Astrocyte (in vitro differentiated cells and primary cell): ENCODE results near the gene UGT2B17. TPM values are rescaled to one million over a fixed set of nuclear protein-coding genes. Genes with fewer than 3 reads are reported as not detected.
"Not testable (repeated sequence)": the region's sequence is repeated elsewhere in the genome, so short reads cannot be mapped to it uniquely, and the experiment has no call there.

Experiments used
- DNase-seq: peaks from one replicate; pipeline ENCODE4 v3.0.0-alpha.2; 2010; ENCODE audit warnings: low read depth
- FAIRE-seq: peaks from 2 replicates; lab custom pipeline; 2011; peaks lifted over from hg19 to GRCh38; lab: Jason Lieb, UNC
- H2AFZ ChIP-seq: 2 replicates; pipeline ENCODE4 v1.6.0; 2012; ENCODE audit warnings: low read depth, low read length, inconsistent platforms
- H3K27ac ChIP-seq: 2 replicates; pipeline ENCODE4 v1.5.1; 2011; ENCODE audit warnings: low read depth, low read length, inconsistent platforms
- H3K27me3 ChIP-seq: 2 replicates; pipeline ENCODE4 v1.6.0; 2011; ENCODE audit warnings: low read length, inconsistent platforms; ENCODE audit not compliant: insufficient read depth
- H3K36me3 ChIP-seq: 2 replicates; pipeline ENCODE4 v1.5.1; 2011; ENCODE audit warnings: low read length, inconsistent platforms; ENCODE audit not compliant: insufficient read depth
- H3K4me1 ChIP-seq: 2 replicates; pipeline ENCODE4 v1.5.1; 2011; ENCODE audit warnings: low read length, inconsistent platforms; ENCODE audit not compliant: insufficient read depth
- H3K4me2 ChIP-seq: 2 replicates; pipeline ENCODE4 v1.6.0; 2012; ENCODE audit warnings: low read length, inconsistent platforms
- H3K4me3 ChIP-seq: 2 replicates; pipeline ENCODE4 v1.5.1; 2011; ENCODE audit warnings: low read depth, mild to moderate bottlenecking, low read length, inconsistent platforms; ENCODE audit not compliant: insufficient read depth
- H3K79me2 ChIP-seq: 2 replicates; pipeline ENCODE4 v1.6.0; 2012; ENCODE audit warnings: mild to moderate bottlenecking, low read length, inconsistent platforms; ENCODE audit not compliant: insufficient read depth
- H3K9ac ChIP-seq: 2 replicates; pipeline ENCODE4 v1.6.0; 2012; ENCODE audit warnings: mild to moderate bottlenecking, low read length, inconsistent platforms
- H3K9me3 ChIP-seq: 2 replicates; pipeline ENCODE4 v1.5.1; 2012; ENCODE audit warnings: low read depth, mild to moderate bottlenecking, low read length, inconsistent platforms; ENCODE audit not compliant: insufficient read depth
- H4K20me1 ChIP-seq: 2 replicates; pipeline ENCODE4 v1.6.0; 2012; ENCODE audit warnings: low read length, inconsistent platforms; ENCODE audit not compliant: insufficient read depth
- H3K27ac Mint-ChIP-seq: one replicate; pipeline ENCODE4 v1.8.0; 2021; ENCODE audit warnings: mild to moderate bottlenecking, mixed read lengths; ENCODE audit not compliant: unreplicated experiment
- H3K27me3 Mint-ChIP-seq: one replicate; pipeline ENCODE4 v1.8.0; 2021; ENCODE audit warnings: low read depth, mixed read lengths; ENCODE audit not compliant: unreplicated experiment
- H3K36me3 Mint-ChIP-seq: one replicate; pipeline ENCODE4 v1.8.0; 2021; ENCODE audit warnings: low read depth, mixed read lengths; ENCODE audit not compliant: unreplicated experiment
- H3K4me1 Mint-ChIP-seq: one replicate; pipeline ENCODE4 v1.8.0; 2021; ENCODE audit warnings: low read depth, mixed read lengths; ENCODE audit not compliant: unreplicated experiment
- H3K4me3 Mint-ChIP-seq: one replicate; pipeline ENCODE4 v1.8.0; 2021; ENCODE audit warnings: mild to moderate bottlenecking, moderate library complexity, mixed read lengths; ENCODE audit not compliant: unreplicated experiment
- H3K9me3 Mint-ChIP-seq: one replicate; pipeline ENCODE4 v1.8.0; 2021; ENCODE audit warnings: mild to moderate bottlenecking, mixed read lengths; ENCODE audit not compliant: unreplicated experiment
- EZH2 ChIP-seq: IDR thresholded peaks from 2 replicates; pipeline ENCODE4 v1.6.1; 2012; ENCODE audit warnings: mild to moderate bottlenecking, low read length, inconsistent platforms; ENCODE audit not compliant: insufficient read depth
- total RNA-seq: library from RNA; stranded (reverse); gene quantifications from 2 replicates; pipeline ENCODE4 v1.2.1, GENCODE V29; 2021
- TF ChIP-seq, protein P1 (sequence below): IDR thresholded peaks from 2 replicates; pipeline ENCODE4 v1.5.1; 2011; ENCODE audit warnings: low read depth, mild to moderate bottlenecking, inconsistent platforms, low read length, moderate library complexity; ENCODE audit not compliant: insufficient read depth

The UGT2B17 gene
- total RNA-seq, 1 donor from 2014 or later, result not detected

DNA sequence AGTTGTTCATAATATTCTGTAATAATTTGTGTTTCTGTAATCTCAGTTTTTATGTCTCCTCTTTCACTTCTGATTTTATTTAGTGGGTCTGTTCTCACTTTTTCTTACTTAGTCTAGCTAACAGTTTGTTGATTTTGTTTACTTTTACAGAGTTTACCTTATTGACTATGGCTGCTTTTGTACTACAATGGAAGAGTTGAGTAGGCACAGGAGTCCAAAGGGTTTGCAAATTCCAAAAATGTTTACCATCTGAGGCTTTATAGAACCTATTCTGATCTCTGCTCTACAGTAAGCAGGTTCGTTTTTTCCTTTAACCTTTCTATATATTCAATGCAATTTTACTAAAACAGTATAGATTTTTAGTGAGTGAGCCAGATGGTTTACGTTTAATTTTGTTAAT lies 55.1 kb downstream of the UGT2B17 start:
- Histone ChIP-seq H3K36me3 (no peaks in the 10 kb centered on the region), H3K9me3 (no peaks in the 10 kb centered on the region), H2AFZ (no peak overlapping the region), H3K4me3 (no peak overlapping the region), H3K27me3 (no peaks in the 10 kb centered on the region), H3K4me2 (no peak overlapping the region), H3K27ac (no peak overlapping the region), H4K20me1 (no peaks in the 10 kb centered on the region), H3K4me1 (no peaks in the 10 kb centered on the region), H3K79me2 (no peaks in the 10 kb centered on the region), H3K9ac (no peak overlapping the region)
- no peak for DNase-seq
- TF ChIP-seq, protein P1, sequence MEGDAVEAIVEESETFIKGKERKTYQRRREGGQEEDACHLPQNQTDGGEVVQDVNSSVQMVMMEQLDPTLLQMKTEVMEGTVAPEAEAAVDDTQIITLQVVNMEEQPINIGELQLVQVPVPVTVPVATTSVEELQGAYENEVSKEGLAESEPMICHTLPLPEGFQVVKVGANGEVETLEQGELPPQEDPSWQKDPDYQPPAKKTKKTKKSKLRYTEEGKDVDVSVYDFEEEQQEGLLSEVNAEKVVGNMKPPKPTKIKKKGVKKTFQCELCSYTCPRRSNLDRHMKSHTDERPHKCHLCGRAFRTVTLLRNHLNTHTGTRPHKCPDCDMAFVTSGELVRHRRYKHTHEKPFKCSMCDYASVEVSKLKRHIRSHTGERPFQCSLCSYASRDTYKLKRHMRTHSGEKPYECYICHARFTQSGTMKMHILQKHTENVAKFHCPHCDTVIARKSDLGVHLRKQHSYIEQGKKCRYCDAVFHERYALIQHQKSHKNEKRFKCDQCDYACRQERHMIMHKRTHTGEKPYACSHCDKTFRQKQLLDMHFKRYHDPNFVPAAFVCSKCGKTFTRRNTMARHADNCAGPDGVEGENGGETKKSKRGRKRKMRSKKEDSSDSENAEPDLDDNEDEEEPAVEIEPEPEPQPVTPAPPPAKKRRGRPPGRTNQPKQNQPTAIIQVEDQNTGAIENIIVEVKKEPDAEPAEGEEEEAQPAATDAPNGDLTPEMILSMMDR, result no peak
- TF ChIP-seq EZH2, result no peak
- no peaks in the 10 kb centered on the region for H3K4me1 Mint-ChIP-seq
- no peak overlapping the region for H3K4me3 Mint-ChIP-seq
- FAIRE-seq, result no peak
- peaks cover 1% of the 10 kb centered on the region for H3K9me3 Mint-ChIP-seq
- no peaks in the 10 kb centered on the region for H3K27me3 Mint-ChIP-seq
- no peaks in the 10 kb centered on the region for H3K36me3 Mint-ChIP-seq
- H3K27ac Mint-ChIP-seq, result no peak overlapping the region

GRCh38 chr4:68518889-68519288 lies 57.2 kb downstream of the UGT2B17 start:
- no peak for FAIRE-seq
- Mint-ChIP-seq H3K4me3 (no peak overlapping the region), H3K4me1 (no peaks in the 10 kb centered on the region), H3K9me3 (peaks cover 1% of the 10 kb centered on the region), H3K27me3 (no peaks in the 10 kb centered on the region), H3K36me3 (no peaks in the 10 kb centered on the region), H3K27ac (no peak overlapping the region)
- TF ChIP-seq, protein P1, result no peak
- TF ChIP-seq EZH2, result no peak
- H3K4me3 ChIP-seq, result no peak overlapping the region
- no peaks in the 10 kb centered on the region for H3K79me2 ChIP-seq
- no peaks in the 10 kb centered on the region for H3K27me3 ChIP-seq
- no peaks in the 10 kb centered on the region for H3K36me3 ChIP-seq
- H3K4me1 ChIP-seq, result no peaks in the 10 kb centered on the region
- H4K20me1 ChIP-seq, result no peaks in the 10 kb centered on the region
- no peak overlapping the region for H3K9ac ChIP-seq
- H3K4me2 ChIP-seq, result no peak overlapping the region
- H3K9me3 ChIP-seq, result no peaks in the 10 kb centered on the region
- no peak for DNase-seq
- H3K27ac ChIP-seq, result no peak overlapping the region
- no peak overlapping the region for H2AFZ ChIP-seq

GRCh38 chr4:68505452-68505851 lies 70.7 kb downstream of the UGT2B17 start:
- not testable (repeated sequence) for H3K4me1 Mint-ChIP-seq, H4K20me1 ChIP-seq, H3K9me3 ChIP-seq, H3K79me2 ChIP-seq, H3K36me3 Mint-ChIP-seq, H3K4me3 ChIP-seq, H2AFZ ChIP-seq, DNase-seq, H3K4me3 Mint-ChIP-seq, H3K27ac ChIP-seq, H3K36me3 ChIP-seq, H3K4me2 ChIP-seq, H3K27me3 ChIP-seq, H3K9ac ChIP-seq, H3K9me3 Mint-ChIP-seq, H3K27me3 Mint-ChIP-seq, FAIRE-seq, H3K27ac Mint-ChIP-seq, H3K4me1 ChIP-seq

GRCh38 chr4:68504836-68505235 lies 71.3 kb downstream of the UGT2B17 start:
- not testable (repeated sequence) for H3K4me3 ChIP-seq, H3K27me3 ChIP-seq, H3K27ac ChIP-seq, H3K4me1 ChIP-seq, FAIRE-seq, H3K27ac Mint-ChIP-seq, H3K36me3 ChIP-seq, H3K79me2 ChIP-seq, H3K27me3 Mint-ChIP-seq, H3K9ac ChIP-seq, H3K4me1 Mint-ChIP-seq, H3K4me2 ChIP-seq, H3K4me3 Mint-ChIP-seq, H3K9me3 ChIP-seq, DNase-seq, H3K9me3 Mint-ChIP-seq, H3K36me3 Mint-ChIP-seq, H2AFZ ChIP-seq, H4K20me1 ChIP-seq

DNA sequence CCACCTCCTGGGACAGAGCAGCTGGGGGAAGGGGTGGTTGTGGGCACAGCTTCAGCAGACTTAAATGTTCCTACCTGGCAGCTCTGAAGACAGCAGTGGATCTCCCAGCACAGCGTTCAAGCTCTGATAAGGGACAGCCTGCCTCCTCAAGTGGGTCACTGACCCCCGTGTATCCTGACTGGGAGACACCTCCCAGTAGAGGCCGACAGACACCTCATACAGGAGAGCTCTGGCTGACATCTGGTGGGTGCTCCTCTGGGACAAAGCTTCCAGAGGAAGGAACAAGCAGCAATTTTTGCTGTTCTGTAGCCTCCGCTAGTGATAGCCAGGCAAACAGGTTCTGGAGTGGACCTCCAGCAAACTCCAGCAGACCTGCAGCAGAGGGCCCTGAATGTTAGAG lies 72.7 kb downstream of the UGT2B17 start:
- not testable (repeated sequence) for H3K9ac ChIP-seq, H3K36me3 Mint-ChIP-seq, H3K27ac Mint-ChIP-seq, DNase-seq, H3K4me2 ChIP-seq, FAIRE-seq, H3K4me3 Mint-ChIP-seq, H3K4me3 ChIP-seq, H3K27me3 Mint-ChIP-seq, H3K4me1 Mint-ChIP-seq, H4K20me1 ChIP-seq, H3K27ac ChIP-seq, H3K79me2 ChIP-seq, H3K9me3 ChIP-seq, H3K4me1 ChIP-seq, H2AFZ ChIP-seq, H3K36me3 ChIP-seq, H3K27me3 ChIP-seq, H3K9me3 Mint-ChIP-seq
